CD4-positive, alpha-beta T cell treated with Interleukin-6 at 100 ng/mL for 8 hours (primary cell): ENCODE results near the gene S100A4.
"Not testable (repeated sequence)": the region's sequence is repeated elsewhere in the genome, so short reads cannot be mapped to it uniquely, and the experiment has no call there.

Source experiments
- DNase-seq: peaks from one replicate; pipeline ENCODE4 v3.0.0-alpha.2; 2020; ENCODE audit warnings: mixed read lengths, low spot score

Gene S100A4

GRCh38 chr1:153545067-153546055 lies at the start of gene S100A4:
Gene S100A4 (minus strand): TSS chr1:153545806. CDS start chr1:153544794, 1,012 bp downstream.
- DNase-seq: peak; percentile 95

GRCh38 chr1:153592748-153593147 lies 47.1 kb upstream of the S100A4 start:
- DNase-seq: no peak

GRCh38 chr1:153588482-153588881 lies 42.9 kb upstream of the S100A4 start:
- DNase-seq: no peak

- not testable (repeated sequence) for DNase-seq
Measured at GRCh38 chr1:153588033-153588432, 42.4 kb upstream of the S100A4 start.

- no peak for DNase-seq
Measured at GRCh38 chr1:153587314-153587713, 41.7 kb upstream of the S100A4 start.

GRCh38 chr1:153586347-153586746 lies 40.7 kb upstream of the S100A4 start:
- DNase-seq: no peak

- no peak for DNase-seq
Measured at GRCh38 chr1:153585006-153585405, 39.4 kb upstream of the S100A4 start.

GRCh38 chr1:153583976-153584375 lies 38.4 kb upstream of the S100A4 start:
- no peak for DNase-seq

GRCh38 chr1:153583514-153583913 lies 37.9 kb upstream of the S100A4 start:
- not testable (repeated sequence) for DNase-seq

- not testable (repeated sequence) for DNase-seq
Measured at GRCh38 chr1:153582836-153583235, 37.2 kb upstream of the S100A4 start.

- DNase-seq: no peak
Measured at GRCh38 chr1:153578936-153579335, 33.3 kb upstream of the S100A4 start.

GRCh38 chr1:153578490-153578889 lies 32.9 kb upstream of the S100A4 start:
- no peak for DNase-seq

GRCh38 chr1:153577624-153578051 lies 32.0 kb upstream of the S100A4 start:
- no peak for DNase-seq

- DNase-seq: no peak
Measured at GRCh38 chr1:153577138-153577537, 31.5 kb upstream of the S100A4 start.

- not testable (repeated sequence) for DNase-seq
Measured at GRCh38 chr1:153575497-153575896, 29.9 kb upstream of the S100A4 start.

GRCh38 chr1:153575081-153575491 lies 29.5 kb upstream of the S100A4 start:
- DNase-seq: not testable (repeated sequence)

GRCh38 chr1:153573351-153573750 lies 27.7 kb upstream of the S100A4 start:
- no peak for DNase-seq

- DNase-seq: peak; percentile 40
Measured at GRCh38 chr1:153572569-153573015, 27.0 kb upstream of the S100A4 start.

GRCh38 chr1:153571706-153572105 lies 26.1 kb upstream of the S100A4 start:
- no peak for DNase-seq

GRCh38 chr1:153570874-153571273 lies 25.3 kb upstream of the S100A4 start:
- no peak for DNase-seq

- no peak for DNase-seq
Measured at GRCh38 chr1:153569465-153569864, 23.9 kb upstream of the S100A4 start.

- DNase-seq: peak; percentile 79
Measured at GRCh38 chr1:153568367-153569099, 22.9 kb upstream of the S100A4 start.
